K562 (cell line): ENCODE results near the gene ITPR3.

Experiments
- BHLHE40 ChIP-seq: IDR thresholded peaks from 2 replicates; pipeline ENCODE4 v1.6.1; 2011; ENCODE audit warnings: low read length, improper control_type of control experiment
- CREM ChIP-seq: IDR thresholded peaks from 2 replicates; pipeline ENCODE4 v1.6.1; 2014; ENCODE audit warnings: antibody characterized with exemption, low read depth
- EP300 ChIP-seq: IDR thresholded peaks from 2 replicates; pipeline ENCODE4 v1.6.1; 2012; ENCODE audit warnings: low read length, improper control_type of control experiment
- JUN ChIP-seq, 2 experiments: sonication (generic) in 1 of 2; formaldehyde crosslinking in 1 of 2; IDR thresholded peaks; 2 replicates each; pipeline versions ENCODE4 v1.6.1 to v1.8.0; 2012 to 2022; ENCODE audit warnings: borderline replicate concordance in 2 of 2, mild to moderate bottlenecking in 2 of 2, improper control_type of control experiment in 1 of 2, low read depth in 1 of 2, low read length in 1 of 2, missing genetic modification reagents in 1 of 2
- POLR2A ChIP-seq: fragments of 450-650 bp; conservative IDR thresholded peaks from 2 replicates; pipeline ENCODE4 v1.6.1; 2016
- RBM25 ChIP-seq: fragments of 200-400 bp; formaldehyde crosslinking; IDR thresholded peaks from 2 replicates; pipeline ENCODE4 v1.6.1; 2018; ENCODE audit warnings: low read length, low read depth, moderate library complexity; ENCODE audit not compliant: severe bottlenecking
- TBP ChIP-seq: optimal IDR thresholded peaks from 2 replicates; pipeline ENCODE3; 2011; ENCODE audit warnings: low read depth, low read length, improper control_type of control experiment
- USF2 ChIP-seq: sonication (generic); formaldehyde crosslinking; IDR thresholded peaks from 2 replicates; pipeline ENCODE4 v1.5.0; 2020; ENCODE audit warnings: missing genetic modification reagents
- YBX1 ChIP-seq: fragments of 450-650 bp; IDR thresholded peaks from 2 replicates; pipeline ENCODE4 v1.7.1; 2016; ENCODE audit warnings: mild to moderate bottlenecking
- ZNF511 ChIP-seq: sonication (generic); formaldehyde crosslinking; IDR thresholded peaks from 2 replicates; pipeline ENCODE4 v1.8.0; 2022; ENCODE audit warnings: mild to moderate bottlenecking, missing genetic modification reagents
- ZNF766 ChIP-seq: fragments of 200-800 bp; sonication (Bioruptor generic); conservative IDR thresholded peaks from 2 replicates; pipeline ENCODE4 v1.6.1; 2016; ENCODE audit warnings: missing genetic modification characterization, missing compliant biosample characterization
- TF ChIP-seq, protein P1 (sequence below): sonication (generic); formaldehyde crosslinking; IDR thresholded peaks from 2 replicates; pipeline ENCODE4 v1.8.1; 2022; ENCODE audit warnings: missing genetic modification reagents

DNA sequence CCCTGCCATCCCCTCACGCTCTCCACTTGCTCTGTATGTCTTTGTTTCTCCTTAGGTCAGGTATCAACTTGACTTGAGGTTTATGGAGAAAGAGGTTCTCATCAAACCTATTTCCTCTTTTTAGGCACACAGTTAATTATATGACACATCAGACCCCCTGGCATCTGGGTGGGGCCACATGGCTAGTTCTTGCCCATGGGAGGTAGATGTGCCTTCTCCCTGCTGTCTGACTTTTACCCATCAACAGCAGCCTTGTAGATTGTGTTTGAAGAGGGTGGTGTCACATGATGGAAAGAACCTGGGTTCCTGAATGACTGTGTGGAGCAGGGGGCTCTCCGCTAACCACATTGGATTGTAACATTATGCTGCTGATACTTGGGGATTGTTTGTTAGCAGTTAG lies 97.6 kb downstream of the ITPR3 start:
- TF ChIP-seq YBX1 (no peak), RBM25 (no peak), ZNF511 (no peak), TBP (no peak), ZNF766 (no peak), CREM (no peak), BHLHE40 (no peak), POLR2A (no peak), JUN (IDR thresholded peaks at IDR 0.05; ENCODE audit: borderline replicate concordance, low read depth, low read length) (no peak), JUN (CRISPR knock-in tag; IDR thresholded peaks at IDR 0.05; ENCODE audit: borderline replicate concordance) (no peak), EP300 (no peak), USF2 (CRISPR knock-in tag) (no peak)
- TF ChIP-seq, protein P1, sequence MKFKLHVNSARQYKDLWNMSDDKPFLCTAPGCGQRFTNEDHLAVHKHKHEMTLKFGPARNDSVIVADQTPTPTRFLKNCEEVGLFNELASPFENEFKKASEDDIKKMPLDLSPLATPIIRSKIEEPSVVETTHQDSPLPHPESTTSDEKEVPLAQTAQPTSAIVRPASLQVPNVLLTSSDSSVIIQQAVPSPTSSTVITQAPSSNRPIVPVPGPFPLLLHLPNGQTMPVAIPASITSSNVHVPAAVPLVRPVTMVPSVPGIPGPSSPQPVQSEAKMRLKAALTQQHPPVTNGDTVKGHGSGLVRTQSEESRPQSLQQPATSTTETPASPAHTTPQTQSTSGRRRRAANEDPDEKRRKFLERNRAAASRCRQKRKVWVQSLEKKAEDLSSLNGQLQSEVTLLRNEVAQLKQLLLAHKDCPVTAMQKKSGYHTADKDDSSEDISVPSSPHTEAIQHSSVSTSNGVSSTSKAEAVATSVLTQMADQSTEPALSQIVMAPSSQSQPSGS (CRISPR knock-in tag), result no peak
